NCI-H1105 (cell line): ENCODE results near the gene C1orf167.

Experiments used
- DNase-seq: peaks from one replicate; lab custom pipeline; 2025; lab: John Stamatoyannopoulos, UW

C1orf167 gene, protein sequence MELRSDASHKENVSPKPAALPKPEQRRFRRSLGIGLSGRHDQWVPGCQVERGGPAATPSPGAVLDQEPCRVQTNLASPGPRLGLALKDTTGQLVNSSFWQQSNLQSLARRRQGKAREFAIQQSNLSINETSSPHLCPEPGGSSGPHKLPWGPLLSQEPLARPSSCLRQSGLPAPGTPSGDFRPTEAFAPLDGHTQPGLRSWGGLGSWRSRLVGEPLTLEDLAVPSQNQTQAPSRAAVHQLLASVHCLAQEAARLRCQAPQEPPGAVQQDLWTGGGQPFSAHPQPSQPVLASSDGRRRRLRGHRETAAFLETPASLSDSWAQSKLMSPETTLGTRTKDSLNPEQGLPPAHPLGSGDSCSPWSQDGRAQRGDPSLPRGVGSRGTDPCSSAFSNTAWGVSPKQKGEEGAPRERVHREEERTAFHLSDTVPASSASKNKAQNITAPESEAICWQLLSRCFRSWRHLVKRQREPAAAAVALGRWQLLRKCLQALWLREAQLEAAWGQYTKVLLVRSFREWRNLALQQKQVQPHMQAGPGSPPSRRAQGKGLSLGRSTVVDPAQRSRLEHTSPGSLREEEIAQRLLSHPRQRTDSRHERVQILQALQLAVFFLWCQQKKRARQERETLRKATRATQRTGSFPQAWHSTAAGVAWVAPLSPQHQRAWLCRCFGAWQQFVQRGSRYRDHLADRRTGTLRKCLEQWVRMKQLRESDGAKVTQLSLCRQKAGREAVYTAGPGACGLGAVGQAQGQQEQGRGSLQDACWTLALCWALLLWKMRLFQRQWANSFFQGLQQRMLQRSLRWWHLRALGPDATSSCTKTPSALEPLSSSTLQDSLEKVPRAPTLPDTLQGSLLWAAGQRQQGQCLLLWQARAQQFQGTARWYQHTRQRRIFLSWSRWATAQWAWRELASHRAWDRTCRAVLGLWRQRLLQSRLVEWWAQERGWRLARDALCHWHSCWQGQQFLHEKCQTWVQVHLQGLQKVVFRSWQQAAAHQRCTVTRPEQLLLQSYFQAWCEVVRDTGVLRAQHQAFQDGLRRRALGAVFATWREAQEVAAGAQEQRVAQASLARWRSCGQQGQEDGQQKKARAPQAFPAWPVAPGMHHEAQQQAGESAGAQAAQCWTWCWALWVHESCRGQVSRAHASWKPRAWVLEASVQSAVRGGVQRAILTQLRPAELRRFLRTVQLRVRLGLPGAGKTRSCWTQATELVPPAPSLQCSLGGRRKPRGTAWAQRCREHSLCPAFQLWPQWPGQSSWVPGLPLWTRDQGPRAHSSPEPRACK (N-terminal part only)

DNA sequence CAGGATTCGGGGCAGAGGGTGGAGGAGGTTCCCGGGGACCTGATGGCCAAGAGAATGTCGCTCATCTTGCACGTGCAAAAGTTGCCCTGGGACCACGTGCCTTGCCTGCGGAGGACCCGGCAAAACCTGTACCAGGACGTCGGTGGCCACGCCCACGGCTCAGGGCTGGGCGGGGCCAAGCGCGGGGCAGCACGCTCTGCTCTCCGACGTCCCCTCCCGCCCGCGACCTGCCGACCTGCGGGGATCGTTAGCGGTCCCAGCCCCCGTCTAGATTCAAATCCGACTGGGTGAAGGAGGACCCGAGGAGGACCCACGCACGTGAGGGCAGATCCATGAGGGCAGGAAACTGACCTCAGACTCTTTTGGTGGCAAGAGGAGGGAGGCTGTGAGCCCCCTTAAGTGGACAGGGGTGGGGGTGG, at the start of gene C1orf167:
TSS of gene C1orf167 (plus strand) at position 206 of the 419 bp plus-strand sequence. CDS start 2,208 bp downstream, outside the sequence.
- no peak for DNase-seq

DNA sequence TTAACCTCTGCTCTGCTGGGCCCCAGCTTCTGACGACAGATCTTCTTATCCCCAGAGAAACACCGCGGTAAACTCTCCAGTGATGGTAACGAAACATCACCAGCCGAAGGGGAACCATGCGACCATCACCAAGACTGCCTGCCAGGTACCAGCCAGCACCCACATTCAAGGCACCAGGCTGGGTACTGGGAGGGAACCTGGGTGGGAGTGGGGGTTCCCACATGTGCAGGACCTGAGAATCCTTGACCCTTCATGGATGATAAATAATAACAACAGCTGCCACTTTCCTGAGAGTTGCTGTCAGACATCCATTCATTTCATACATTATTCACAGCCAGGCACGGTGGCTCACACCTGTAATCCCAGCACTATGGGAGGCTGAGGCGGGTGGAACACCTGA, 49.7 kb upstream of the C1orf167 start:
- no peak for DNase-seq

DNA sequence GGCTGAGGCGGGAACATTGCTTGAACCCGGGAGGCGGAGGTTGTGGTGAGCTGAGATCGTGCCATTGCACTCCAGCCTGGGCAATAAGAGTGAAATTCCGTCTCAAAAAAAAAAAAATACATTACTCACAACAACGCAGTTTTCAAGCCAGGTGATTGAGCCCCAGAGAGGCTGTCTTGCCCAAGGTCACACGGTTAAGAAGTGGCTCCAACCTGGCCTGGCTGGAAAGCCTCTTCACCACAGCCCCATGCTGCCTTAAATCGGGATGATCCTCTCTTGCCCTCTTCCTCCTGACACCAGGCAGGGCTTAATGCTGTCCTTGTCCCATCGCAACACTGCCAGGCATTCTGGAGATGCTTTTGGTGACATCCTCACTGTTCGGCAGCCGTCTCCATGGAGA, 48.9 kb upstream of the C1orf167 start:
- no peak for DNase-seq

DNA sequence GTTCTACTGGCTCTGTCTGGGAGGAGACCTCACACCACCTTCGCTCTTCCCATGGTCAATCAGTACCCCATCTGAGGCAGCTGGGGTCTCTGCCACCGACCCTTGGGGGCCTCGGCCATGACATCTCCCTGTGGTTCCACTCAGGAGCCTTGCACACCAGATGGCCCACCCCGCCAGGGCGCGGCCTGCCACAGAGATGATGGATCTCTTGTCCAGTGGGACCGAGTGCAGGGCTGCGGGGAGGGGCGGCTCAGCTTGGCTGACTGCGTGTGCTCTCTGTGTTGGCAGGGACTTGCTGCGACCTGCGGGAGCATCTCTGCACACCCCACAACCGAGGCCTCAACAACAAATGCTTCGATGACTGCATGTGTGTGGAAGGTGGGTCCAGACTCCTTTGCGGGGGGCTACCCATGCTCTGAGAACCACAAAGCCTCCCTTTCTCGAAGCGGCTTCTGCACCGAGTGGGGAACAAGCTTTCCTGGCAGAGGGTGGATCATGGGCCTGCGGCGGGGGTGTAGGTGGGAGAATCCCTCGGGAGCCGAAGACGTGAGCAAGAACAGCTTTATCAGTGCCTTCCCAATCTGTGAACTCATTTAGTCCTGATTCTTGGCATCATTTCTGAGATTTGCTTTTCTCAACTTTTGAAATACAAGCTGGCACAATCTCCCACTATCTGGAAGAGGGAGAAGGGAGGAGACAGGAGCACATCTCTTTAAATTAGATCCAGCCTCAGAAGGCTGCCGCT, 47.0 kb upstream of the C1orf167 start:
- DNase-seq, result no peak

DNA sequence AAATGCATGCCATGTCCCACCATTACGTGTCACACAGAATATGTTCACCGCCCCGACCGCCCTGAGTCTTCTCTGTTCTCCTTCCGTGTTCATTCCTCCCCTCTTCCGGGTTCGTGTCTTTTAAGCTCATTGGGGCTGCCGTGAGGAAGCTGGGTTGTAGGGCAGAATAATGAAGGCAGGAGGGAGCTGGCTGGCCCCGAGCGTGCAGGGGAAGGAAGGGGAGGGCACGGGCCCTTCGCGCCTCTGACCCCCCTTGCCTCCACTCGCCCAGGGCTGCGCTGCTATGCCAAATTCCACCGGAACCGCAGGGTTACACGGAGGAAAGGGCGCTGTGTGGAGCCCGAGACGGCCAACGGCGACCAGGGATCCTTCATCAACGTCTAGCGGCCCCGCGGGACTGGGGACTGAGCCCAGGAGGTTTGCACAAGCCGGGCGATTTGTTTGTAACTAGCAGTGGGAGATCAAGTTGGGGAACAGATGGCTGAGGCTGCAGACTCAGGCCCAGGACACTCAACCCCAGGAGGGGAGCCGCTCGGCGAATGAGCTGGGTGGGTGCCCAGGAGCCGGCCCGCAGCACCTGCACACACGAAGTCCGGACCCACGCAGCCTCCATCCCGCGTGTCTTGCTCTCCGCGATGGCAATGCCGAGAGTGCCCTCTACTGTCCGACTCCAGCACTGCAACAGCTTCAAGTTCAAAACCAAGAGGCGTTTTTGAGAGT, 42.5 kb upstream of the C1orf167 start:
- DNase-seq, result peak; percentile 48

DNA sequence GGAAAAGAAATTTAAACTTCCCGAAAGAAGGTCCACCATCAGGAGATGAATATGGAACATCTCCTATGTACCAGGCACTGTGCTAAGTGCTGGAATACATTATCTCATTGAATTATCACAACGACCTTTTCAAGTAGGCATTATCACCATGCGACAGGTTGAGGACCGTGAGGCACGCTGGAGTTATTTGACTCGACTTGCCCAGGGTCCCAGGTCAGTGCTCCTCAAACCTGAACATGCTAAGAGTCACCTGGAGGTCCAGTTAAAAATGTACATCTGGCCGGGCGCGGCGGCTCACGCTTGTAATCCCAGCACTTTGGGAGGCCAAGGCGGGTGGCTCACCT, 42.0 kb upstream of the C1orf167 start:
- DNase-seq, result no peak

DNA sequence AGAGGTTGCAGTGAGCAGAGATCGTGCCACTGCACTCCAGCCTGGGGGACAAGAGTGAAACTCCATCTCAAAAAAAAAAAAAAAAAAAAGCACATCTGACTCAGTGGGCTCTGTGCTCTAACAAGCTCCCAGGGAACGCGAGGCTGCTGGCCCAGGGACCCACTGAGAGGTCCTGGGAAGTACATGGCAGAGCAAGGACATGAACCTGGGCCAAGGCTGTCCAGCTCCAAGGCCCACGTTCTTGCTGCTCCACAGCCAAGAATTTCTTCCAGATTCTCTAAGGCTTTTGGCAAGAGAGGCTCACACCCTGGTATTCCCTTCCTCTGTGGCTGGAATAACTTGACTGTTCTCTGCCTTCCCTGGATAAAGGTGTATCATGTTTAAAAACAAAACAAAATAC, 41.5 kb upstream of the C1orf167 start:
- DNase-seq, result no peak

DNA sequence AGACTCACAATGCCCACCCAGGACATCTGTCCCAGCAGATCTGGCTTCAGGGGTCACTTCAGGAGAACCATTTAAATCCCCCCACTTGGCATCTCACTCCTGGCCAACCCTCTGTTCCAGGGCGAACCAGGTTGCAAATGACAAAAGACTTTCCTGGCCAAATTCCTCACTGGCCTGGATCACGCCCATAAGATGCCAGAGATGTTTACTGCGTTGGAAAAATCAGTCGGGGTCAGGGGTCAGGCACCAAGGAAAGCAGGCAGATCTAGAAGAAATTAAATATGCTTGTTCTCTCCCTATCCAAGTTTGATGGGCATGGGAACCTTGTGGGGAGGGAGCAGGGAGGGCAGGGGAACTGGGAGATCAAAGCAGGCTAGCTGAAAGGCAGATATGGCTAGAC, 40.7 kb upstream of the C1orf167 start:
- DNase-seq, result no peak

DNA sequence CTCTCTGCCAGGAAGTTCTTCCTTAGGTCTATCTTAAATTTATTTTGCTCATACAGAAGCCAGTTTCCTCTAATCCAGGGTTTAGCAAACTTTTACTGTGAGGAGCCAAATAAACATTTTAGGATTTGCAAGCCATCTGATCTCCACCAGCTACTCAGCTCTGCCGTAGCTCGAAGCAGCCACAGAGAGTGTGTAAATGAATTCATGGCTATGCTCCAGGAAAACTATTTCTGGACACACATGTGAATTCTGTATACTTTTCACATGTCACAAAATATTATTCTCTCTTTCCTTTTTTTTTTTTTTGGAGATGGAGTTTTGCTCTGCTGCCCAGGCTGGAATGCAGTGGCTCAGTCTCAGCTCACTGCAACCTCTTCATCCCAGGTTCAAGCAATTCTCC, 39.5 kb upstream of the C1orf167 start:
- DNase-seq, result no peak

DNA sequence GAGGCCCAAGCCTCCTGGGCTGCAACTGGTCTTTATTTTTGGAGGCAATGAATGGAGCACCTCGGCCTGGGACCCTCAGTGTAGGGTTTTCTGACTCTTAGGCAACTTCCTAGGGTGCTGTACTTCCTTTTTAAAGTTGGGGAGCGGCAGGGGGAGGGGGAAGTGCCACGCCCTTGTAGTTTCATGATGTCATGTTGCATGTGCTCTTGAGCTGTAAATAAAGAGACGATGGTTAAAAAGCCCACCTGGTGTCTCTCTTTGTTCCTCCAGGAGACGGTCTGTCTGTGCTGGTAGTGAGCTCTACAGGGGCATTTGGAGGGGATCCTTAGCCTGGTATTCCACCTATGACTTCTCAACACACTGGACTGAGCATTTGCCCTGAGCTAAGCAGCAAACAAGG, 36.4 kb upstream of the C1orf167 start:
- DNase-seq, result no peak

DNA sequence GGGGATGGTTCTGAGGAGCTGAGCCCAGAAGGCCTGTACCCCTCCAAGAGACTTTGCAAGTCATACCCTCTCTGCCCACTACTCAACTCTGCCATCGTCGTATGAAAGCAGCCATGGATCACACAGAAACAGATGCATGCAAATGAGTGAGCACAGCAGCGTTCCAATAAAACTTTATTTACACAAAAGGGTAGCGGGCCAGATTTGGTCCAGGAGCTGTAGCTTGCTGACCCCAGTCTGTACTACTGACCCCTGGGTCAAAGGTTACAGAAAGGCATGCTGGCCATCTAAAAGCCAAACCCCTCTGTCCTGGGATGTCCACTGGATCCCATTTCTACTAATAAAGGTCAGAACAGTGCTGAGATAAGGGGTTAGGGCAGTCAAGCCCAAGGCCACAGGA, 34.9 kb upstream of the C1orf167 start:
- no peak for DNase-seq

DNA sequence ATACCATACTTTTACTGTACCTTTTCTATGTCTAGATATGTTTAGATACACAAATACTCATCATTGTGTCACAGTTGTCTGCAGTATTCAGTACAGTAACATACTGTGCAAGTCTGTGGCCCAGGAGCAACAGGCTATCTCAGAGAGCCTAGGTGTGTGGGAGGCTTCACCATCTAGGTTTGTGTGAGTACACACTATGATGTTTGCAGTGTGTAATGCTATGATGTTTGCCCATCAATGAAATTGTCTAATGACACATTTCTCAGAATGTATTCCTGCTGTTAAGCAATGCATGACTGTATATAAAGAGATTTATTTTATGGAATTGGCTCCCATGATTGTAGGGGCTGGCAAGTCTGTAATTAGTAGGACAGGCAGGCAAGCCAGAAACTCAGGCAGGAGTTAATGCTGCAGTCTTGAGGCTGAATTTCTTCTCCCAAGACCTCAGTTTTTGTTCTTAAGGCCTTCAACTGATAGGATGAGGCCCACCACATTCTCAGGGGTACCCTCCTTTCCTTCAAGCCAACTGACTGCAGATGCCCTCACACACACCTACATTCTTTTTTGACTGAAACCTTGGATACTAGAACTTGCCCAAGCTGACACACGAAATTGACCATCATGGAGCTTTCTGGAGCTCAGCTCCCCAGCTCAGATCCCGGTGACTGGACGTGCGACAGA, 33.7 kb upstream of the C1orf167 start:
- DNase-seq, result no peak

DNA sequence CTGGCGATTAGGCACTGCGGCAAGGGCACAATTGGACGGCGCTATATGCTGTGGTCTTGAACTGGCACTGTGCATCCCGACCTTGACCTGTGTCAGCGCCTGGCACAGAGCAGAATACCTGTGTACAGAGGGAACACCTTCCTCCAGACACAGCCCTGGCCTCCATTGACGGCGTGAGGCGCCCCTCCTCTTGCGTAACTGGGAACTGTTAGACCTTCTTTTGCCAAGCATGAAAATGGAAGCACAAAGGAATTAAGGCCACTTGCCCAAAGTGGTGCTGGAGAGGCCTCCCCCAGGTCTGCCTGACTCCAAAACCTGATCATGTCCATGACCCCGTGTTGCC, 32.9 kb upstream of the C1orf167 start:
- DNase-seq, result no peak

DNA sequence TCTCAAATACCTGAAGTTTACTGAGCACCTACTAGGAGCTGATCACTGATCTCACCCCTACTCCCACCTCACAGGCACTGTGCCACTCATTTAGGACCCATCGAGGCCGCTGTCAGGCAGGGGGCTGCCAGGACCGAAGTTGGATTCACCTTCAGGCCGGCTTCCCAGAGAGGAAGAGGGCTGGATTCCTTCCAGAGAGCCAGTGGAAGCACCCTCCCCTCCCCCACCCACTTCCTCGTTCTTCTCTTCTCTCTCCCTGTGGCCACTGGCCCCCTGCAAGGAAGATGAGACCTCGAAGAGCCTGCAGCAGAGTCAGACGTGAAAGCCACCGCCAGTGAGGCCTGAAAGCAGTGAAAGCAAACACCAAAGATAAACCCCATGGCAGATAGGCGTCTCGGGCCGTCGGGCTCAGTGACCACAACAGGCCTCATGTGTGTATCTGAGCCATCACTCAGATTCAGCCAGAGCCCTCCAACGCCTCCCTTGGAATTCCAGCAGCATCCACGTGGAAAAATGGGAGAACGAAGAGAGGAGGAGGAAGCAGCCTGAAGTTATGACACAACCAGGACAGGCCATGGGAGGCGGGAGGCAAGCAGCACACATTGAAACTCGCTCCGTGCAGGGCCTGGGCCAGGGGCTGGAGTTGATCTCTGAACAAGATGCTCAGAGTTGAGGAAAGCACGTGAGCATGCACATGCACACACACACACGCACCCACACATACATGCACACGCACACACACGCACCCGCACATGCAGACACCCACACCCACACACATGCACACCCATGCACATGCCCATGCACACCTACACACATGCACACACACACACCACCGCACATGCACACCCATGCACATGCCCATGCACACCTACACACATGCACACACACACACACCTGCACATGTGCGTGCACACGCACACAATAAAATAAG, 32.2 kb upstream of the C1orf167 start:
- DNase-seq, result no peak

DNA sequence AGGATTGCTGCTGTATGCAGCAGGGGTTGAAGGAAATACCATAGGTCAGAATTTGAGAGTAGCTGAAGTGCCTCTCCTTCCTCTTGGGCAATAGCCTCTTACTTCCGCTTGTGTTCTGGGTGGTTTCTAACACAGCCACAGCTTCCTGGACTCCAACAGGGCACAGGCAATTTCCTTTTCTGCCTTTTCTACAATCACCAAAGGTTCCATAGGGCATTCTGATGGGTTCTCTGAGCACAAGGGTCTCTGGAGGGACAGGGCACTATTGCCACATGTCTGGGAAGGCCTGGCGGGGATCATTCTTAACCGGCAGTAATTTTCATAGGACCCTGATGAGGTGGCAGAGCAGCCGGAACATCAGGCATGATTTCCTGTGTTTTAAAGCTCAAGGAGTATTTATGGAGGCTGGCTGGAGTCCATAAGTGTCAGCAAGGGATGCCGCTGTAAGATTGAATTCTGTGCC, 31.5 kb upstream of the C1orf167 start:
- DNase-seq, result no peak

DNA sequence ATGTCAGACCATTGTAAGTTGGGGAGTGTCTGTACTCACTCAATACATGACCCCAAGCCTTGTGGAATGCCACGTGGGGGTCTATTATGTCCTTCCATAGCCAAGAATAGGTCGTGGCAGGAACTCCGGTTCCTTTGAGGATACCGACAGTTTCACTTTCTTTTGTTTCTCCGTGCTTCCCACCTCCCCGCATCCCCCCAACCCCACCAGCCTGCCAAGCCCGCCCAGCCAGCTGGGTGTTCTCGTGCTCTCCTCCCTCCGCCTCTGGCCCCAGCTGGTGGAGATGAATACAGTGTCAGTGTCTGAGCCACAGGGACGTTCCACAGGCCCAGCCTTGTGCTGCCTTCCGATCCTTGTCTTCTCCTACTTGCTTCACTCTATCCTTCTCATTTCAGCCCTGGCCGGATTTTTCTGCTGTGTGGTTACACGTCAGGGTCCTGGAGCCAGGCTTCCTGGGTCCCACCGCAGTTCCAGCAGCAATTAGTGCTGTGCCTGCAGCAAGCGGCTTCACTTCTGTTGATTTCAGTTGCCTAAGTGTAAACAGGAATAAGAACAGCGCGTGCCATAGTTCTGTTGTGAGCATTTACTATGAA, 30.2 kb upstream of the C1orf167 start:
- peak; percentile 66 for DNase-seq

DNA sequence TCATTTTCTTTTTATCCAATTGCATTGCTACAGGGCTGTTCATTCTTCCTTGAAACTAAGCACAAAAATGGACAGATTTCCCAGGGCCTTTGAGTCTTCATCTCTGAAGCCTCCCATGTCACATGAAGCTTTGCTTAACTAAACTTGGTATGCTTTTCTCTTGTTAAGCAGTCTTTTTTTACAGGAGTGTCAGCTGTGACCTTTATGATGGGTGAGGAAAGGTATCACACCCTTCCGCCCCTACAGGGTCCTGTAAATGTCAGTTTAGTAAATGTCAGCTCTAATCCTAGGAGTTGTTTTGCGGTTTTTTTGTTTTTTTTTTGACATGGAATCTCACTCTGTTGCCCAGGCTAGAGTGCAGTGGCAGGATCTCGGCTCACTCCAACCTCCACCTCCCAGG, 28.7 kb upstream of the C1orf167 start:
- no peak for DNase-seq

DNA sequence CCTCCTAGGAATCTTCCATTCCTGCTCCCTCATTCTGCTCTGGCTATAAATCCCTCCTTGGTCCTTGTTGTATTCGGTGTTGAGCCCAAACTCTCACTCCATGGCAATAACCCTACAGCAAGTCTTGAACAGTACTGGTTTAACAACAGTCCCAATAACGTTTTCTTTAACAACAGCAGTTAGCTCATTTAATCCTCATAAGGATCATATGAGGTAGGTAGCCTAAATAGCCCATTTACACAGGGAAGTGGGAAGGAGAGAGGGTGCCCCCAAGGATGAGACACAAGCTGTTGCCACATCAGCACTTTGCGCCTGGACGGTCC, 26.5 kb upstream of the C1orf167 start:
- DNase-seq, result no peak
